ENCODE measurements around the gene CTNNA1.
"Not testable (repeated sequence)": the region's sequence is repeated elsewhere in the genome, so short reads cannot be mapped to it uniquely, and the experiment has no call there.

The CTNNA1 gene

GRCh38 chr5:138898299-138898698 lies 145.1 kb downstream of the CTNNA1 start:
- no peak for DNase-seq (ENCODE audit: low read depth)

GRCh38 chr5:138898742-138899141 lies 145.5 kb downstream of the CTNNA1 start:
- no peak for DNase-seq (ENCODE audit: low read depth)

GRCh38 chr5:138900281-138900965 lies 147.2 kb downstream of the CTNNA1 start:
- DNase-seq (ENCODE audit: low read depth): no peak

GRCh38 chr5:138901716-138902115 lies 148.5 kb downstream of the CTNNA1 start:
- no peak for DNase-seq (ENCODE audit: low read depth)

- no peak for DNase-seq (ENCODE audit: low read depth)
These were observed 150.0 kb downstream of the CTNNA1 start for GRCh38 chr5:138903130-138903775.

GRCh38 chr5:138905541-138905940 lies 152.3 kb downstream of the CTNNA1 start:
- peak; percentile 36 for DNase-seq (ENCODE audit: low read depth)

GRCh38 chr5:138909734-138910133 lies 156.5 kb downstream of the CTNNA1 start:
- no peak for DNase-seq (ENCODE audit: low read depth)

GRCh38 chr5:138910546-138911185 lies 157.4 kb downstream of the CTNNA1 start:
- DNase-seq (ENCODE audit: low read depth): no peak

GRCh38 chr5:138911441-138911840 lies 158.2 kb downstream of the CTNNA1 start:
- DNase-seq (ENCODE audit: low read depth): no peak

- DNase-seq (ENCODE audit: low read depth): no peak
These were observed 158.9 kb downstream of the CTNNA1 start for GRCh38 chr5:138912093-138912492.

GRCh38 chr5:138913773-138914172 lies 160.5 kb downstream of the CTNNA1 start:
- no peak for DNase-seq (ENCODE audit: low read depth)

- no peak for DNase-seq (ENCODE audit: low read depth)
These were observed 161.1 kb downstream of the CTNNA1 start for GRCh38 chr5:138914338-138914737.

- DNase-seq (ENCODE audit: low read depth): no peak
These were observed 165.5 kb downstream of the CTNNA1 start for GRCh38 chr5:138918686-138919085.

GRCh38 chr5:138920181-138920580 lies 167.0 kb downstream of the CTNNA1 start:
- DNase-seq (ENCODE audit: low read depth): no peak

GRCh38 chr5:138921362-138921761 lies 168.1 kb downstream of the CTNNA1 start:
- DNase-seq (ENCODE audit: low read depth): not testable (repeated sequence)

- DNase-seq (ENCODE audit: low read depth): no peak
These were observed 169.3 kb downstream of the CTNNA1 start for GRCh38 chr5:138922494-138922893.

- no peak for DNase-seq (ENCODE audit: low read depth)
These were observed 171.9 kb downstream of the CTNNA1 start for GRCh38 chr5:138925090-138925635.

- no peak for DNase-seq (ENCODE audit: low read depth)
These were observed 173.0 kb downstream of the CTNNA1 start for GRCh38 chr5:138926257-138926656.

- DNase-seq (ENCODE audit: low read depth): no peak
These were observed 173.6 kb downstream of the CTNNA1 start for GRCh38 chr5:138926688-138927448.

- DNase-seq (ENCODE audit: low read depth): no peak
These were observed 174.3 kb downstream of the CTNNA1 start for GRCh38 chr5:138927544-138927943.

GRCh38 chr5:138927979-138928378 lies 174.8 kb downstream of the CTNNA1 start:
- no peak for DNase-seq (ENCODE audit: low read depth)

GRCh38 chr5:138929571-138929955 lies 176.3 kb downstream of the CTNNA1 start:
- DNase-seq (ENCODE audit: low read depth): no peak
